NCI-H2171 (cell line): Measurements from ENCODE around the gene RABL6.
"Not testable (repeated sequence)": the region's sequence is repeated elsewhere in the genome, so short reads cannot be mapped to it uniquely, and the experiment has no call there.

Experiments used
- DNase-seq: peaks from one replicate; lab custom pipeline; 2025; lab: John Stamatoyannopoulos, UW

RABL6 gene

GRCh38 chr9:136835932-136836904 lies 28.5 kb downstream of the RABL6 start:
- DNase-seq = no peak

GRCh38 chr9:136837146-136837855 lies 29.6 kb downstream of the RABL6 start:
- no peak for DNase-seq

- not testable (repeated sequence) for DNase-seq
Observed at GRCh38 chr9:136837856-136838277, 30.1 kb downstream of the RABL6 start.

- no peak for DNase-seq
Observed at GRCh38 chr9:136838314-136839228, 30.8 kb downstream of the RABL6 start.

DNA sequence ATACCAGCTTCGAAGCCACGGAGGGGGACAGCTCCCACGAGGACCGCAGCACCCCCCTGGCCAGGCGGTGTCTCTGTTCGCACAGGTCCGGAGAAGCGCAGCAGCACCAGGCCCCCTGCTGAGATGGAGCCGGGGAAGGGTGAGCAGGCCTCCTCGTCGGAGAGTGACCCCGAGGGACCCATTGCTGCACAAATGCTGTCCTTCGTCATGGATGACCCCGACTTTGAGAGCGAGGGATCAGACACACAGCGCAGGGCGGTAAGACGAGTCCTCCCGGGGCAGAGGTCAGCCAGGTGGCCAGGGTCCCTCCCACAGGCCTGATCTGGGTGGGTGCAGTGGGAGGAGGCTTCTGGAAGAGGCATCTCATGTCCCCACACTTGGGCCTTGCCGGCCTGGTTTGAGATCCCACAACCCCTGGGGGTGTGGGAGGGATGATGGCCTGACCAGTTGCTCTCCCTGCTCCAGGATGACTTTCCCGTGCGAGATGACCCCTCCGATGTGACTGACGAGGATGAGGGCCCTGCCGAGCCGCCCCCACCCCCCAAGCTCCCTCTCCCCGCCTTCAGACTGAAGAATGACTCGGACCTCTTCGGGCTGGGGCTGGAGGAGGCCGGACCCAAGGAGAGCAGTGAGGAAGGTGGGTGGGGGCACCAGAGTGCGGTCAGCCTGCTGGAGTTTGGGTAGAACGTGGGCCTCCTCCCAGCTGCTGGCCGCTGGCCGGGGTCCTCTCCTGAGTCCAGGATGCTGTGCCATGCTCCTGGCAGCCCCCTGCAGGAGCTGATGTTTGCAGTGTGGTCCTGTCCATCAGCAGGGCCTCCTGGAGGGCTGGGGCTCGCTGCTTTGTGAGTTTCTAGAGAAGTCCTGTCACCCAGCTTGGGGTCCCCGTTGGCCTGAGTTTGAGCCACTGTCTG lies 31.7 kb downstream of the RABL6 start:
- no peak for DNase-seq

GRCh38 chr9:136840140-136840876 lies 32.6 kb downstream of the RABL6 start:
- DNase-seq = no peak

- peak; percentile 89 for DNase-seq
Observed at GRCh38 chr9:136840877-136841645, 33.3 kb downstream of the RABL6 start.

DNA sequence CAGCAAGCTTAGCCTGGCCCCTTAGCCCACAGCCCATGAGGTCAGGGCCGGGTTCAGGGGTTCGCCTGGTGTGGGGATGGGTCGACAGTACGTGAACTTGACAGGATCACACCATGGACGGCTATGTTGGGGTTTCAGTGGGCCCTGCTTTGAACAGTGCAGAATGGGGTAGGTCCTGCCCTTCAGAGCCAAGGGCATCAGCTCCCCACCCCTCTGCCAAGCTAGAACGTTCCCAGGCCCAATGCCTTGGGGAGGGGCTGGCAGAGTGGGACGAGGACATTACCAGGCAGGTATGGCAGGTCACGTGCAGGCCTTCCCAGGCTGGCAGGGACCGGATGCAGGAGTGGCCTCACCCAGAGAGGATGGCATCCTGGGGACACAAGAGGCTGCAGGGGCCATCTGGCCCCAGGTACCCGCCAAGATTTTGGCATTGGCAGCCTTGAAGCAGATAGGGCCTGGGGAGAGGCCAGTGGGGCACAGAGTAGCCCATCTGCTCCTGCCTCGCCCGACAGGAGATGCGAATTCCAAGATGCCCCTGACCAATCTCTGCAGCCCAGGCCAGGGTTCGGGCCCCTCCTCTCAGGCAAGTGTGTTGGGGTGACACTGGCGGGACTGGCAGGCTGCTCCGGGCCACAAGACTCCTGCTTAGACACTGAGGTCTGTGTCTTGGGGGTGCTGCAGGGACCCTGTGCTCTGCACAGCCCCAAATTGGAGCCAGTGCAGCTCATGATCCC lies 34.1 kb downstream of the RABL6 start:
- not testable (repeated sequence) for DNase-seq

- DNase-seq = peak; percentile 71
Observed at GRCh38 chr9:136842380-136842948, 34.7 kb downstream of the RABL6 start, which contains the start of gene AJM1. Gene AJM1, plus strand, starts transcription at chr9:136842478. Its CDS starts 1,937 bp downstream, at chr9:136844415.

DNA sequence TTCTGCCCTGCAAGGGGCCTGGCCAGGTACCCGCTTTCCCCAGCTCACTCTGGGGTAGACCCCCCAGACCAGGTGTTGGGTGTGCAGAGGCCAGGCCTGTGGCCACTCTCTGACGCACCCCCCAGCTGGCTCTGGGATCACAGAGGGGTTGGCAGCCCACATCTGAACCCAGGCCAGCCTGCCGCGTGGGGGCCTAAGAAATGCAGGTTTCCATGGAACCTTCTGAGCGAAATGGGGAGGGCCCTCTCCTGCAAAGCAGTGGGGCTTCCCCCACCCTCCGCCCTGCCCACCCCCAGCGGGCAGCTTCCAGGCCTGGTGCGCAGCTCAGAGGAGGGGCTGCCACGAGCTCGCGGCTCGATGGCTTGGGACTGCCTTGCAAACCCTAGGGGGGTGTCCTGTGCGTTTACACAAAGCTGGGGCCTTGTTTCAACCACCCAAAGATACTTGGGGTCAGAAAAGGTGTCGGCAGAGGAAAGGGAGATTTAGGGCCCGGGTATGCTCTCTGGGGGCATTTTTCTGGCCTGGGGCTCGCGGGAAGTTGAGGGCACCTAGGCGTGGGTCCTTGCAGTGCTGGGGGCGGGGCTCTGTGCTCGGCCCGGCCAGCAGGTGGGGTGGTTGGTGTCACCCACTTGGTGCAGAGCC lies 35.5 kb downstream of the RABL6 start:
- not testable (repeated sequence) for DNase-seq

- not testable (repeated sequence) for DNase-seq
Observed at GRCh38 chr9:136843801-136844740, 36.3 kb downstream of the RABL6 start.

- DNase-seq = no peak
Observed at GRCh38 chr9:136844761-136845464, 37.2 kb downstream of the RABL6 start.

DNA sequence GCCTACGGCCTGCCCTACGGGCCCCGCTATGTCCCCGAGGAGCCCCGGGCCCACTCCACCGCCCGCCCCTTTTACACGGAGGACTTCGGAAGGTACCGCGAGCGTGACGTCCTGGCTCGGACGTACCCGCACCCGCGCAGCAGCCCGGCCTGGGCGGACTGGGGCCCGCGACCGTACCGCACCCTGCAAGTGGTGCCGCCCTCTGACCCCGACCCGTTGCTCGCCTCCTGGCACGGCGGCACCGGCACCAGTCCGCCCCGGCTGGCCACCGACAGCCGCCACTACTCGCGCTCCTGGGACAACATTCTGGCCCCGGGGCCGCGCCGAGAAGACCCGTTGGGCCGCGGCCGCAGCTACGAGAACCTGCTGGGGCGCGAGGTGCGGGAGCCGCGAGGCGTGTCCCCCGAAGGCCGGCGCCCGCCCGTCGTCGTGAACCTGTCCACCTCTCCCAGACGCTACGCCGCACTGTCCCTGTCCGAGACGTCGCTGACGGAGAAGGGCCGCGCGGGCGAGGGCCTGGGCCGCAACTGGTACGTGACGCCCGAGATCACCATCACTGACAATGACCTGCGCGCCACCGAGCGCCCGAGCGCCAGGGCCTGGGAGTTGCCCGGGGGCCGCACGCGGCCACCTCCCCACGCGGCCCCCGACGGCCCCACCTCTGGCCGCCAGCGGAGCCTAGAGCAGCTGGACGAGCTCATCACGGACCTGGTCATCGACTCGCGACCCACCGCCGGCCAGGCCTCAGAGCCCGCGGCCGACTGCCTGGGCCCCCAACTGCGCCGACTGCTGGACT lies 37.9 kb downstream of the RABL6 start:
- DNase-seq = no peak

DNA sequence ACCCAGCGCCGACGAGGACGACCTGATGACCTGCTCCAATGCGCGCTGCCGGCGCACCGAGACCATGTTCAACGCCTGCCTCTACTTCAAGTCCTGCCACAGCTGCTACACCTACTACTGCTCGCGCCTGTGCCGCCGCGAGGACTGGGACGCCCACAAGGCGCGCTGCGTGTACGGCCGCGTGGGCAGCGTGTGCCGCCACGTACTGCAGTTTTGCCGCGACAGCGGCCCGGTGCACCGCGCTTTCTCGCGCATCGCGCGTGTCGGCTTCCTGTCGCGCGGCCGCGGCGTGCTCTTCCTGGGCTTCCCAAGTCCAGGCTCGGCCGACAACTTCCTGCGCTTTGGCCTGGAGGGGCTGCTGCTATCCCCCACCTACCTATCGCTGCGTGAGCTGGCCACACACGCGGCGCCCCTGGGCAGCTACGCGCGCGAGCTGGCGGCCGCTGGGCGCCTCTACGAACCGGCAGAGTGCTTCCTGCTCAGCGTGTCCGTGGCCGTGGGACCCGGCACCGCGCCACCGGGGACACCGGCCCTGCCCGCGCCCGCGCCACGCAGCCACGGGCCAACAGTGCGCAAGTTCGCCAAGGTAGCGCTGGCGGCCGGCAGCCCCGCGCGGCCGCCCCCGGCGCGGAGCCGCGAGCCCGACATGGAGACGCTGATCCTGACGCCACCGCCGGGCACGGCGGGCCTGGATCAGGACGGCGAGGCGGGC lies 38.8 kb downstream of the RABL6 start:
- no peak for DNase-seq
